B cell (primary cell): Measurements from ENCODE around the gene RAB8B. TPM values are rescaled to one million over a fixed set of nuclear protein-coding genes. Genes with fewer than 3 reads are reported as not detected.

Experiments used
- ATAC-seq: fragments of 200-7000 bp; cut with Tn5 transposase; one replicate; pipeline ENCODE4 v1.10.0; 2021; ENCODE audit warnings: low read depth, mild to moderate bottlenecking, moderate number of reproducible peaks, moderate library complexity
- CTCF ChIA-PET: fragments of 350-600 bp; sonication (Branson Sonifier 250); formaldehyde crosslinking; loops from one replicate; lab custom pipeline; 2021; ENCODE audit warnings: antibody characterized with exemption, inconsistent platforms; lab: Charles Lee
- POLR2A ChIA-PET: fragments of 350-600 bp; sonication (Branson Sonifier 250); formaldehyde crosslinking; loops from one replicate; lab custom pipeline; 2021; ENCODE audit warnings: antibody characterized with exemption; lab: Charles Lee
- DNase-seq: peaks from one replicate; pipeline ENCODE4 v3.0.0; 2013
- H2AFZ ChIP-seq: 2 replicates; pipeline ENCODE4 v1.6.1; 2012; ENCODE audit warnings: mild to moderate bottlenecking, low read depth, low read length; ENCODE audit not compliant: insufficient read depth, poor library complexity, severe bottlenecking
- H3K27ac ChIP-seq, 2 donors: 1 replicate in 1 of 2; 2 replicates in 1 of 2; pipeline ENCODE4 v1.5.1; 2012 to 2013; ENCODE audit warnings: low read length in 2 of 2, mild to moderate bottlenecking in 2 of 2, moderate library complexity in 1 of 2
- H3K27me3 ChIP-seq, 4 experiments: fragments of 200-600 bp in 1 of 4; sonication (generic) in 1 of 4; replicated peaks in 1 of 4; 1 replicate in 2 of 4; 2 replicates in 2 of 4; pipeline versions ENCODE4 v1.6.1 to v1.7.0; 2013 to 2016; ENCODE audit warnings: low read length in 3 of 4, mild to moderate bottlenecking in 2 of 4, mixed read lengths in 1 of 4, moderate library complexity in 1 of 4; ENCODE audit not compliant: insufficient read depth in 4 of 4, control insufficient read depth in 3 of 4; ENCODE audit errors: control extremely low read depth in 1 of 4
- H3K36me3 ChIP-seq, 2 experiments: replicated peaks in 1 of 2; 1 replicate in 1 of 2; 2 replicates in 1 of 2; pipeline versions ENCODE4 v1.6.1 to v1.7.1; 2013; ENCODE audit warnings: low read length in 1 of 2; ENCODE audit not compliant: insufficient read depth in 2 of 2, control insufficient read depth in 1 of 2; ENCODE audit errors: control extremely low read depth in 1 of 2, extremely low read depth in 1 of 2
- H3K4me1 ChIP-seq, 2 donors: fragments of 200-600 bp in 1 of 2; sonication (generic) in 1 of 2; 1 replicate in 1 of 2; 2 replicates in 1 of 2; pipeline versions ENCODE4 v1.5.1 to v1.6.1; 2013 to 2017; ENCODE audit warnings: low read length in 2 of 2; ENCODE audit not compliant: control insufficient read depth in 2 of 2, insufficient read depth in 2 of 2
- H3K4me2 ChIP-seq: replicated peaks from 2 replicates; pipeline ENCODE3; 2012; ENCODE audit warnings: mild to moderate bottlenecking, low read depth, low read length; ENCODE audit not compliant: poor library complexity, severe bottlenecking
- H3K4me3 ChIP-seq, 5 experiments: fragments of 200-600 bp in 1 of 5; sonication (generic) in 1 of 5; 1 replicate in 3 of 5; 2 replicates in 2 of 5; pipeline versions ENCODE4 v1.5.1 to v1.7.0; 2011 to 2016; ENCODE audit warnings: low read length in 4 of 5, mild to moderate bottlenecking in 4 of 5, low read depth in 2 of 5, control low read depth in 1 of 5, moderate library complexity in 1 of 5; ENCODE audit not compliant: insufficient read depth in 1 of 5; ENCODE audit errors: control extremely low read depth in 1 of 5, extremely low read depth in 1 of 5
- H3K79me2 ChIP-seq: fragments of 200-600 bp; sonication (generic); one replicate; pipeline ENCODE4 v1.6.0; 2016; ENCODE audit warnings: low read length; ENCODE audit not compliant: control insufficient read depth, insufficient read depth
- H3K9ac ChIP-seq: fragments of 200-600 bp; sonication (generic); 2 replicates; pipeline ENCODE4 v1.6.1; 2017; ENCODE audit warnings: mild to moderate bottlenecking, low read length, moderate library complexity
- H3K9me3 ChIP-seq, 3 donors: one replicate each; pipeline versions ENCODE4 v1.6.1 to v1.7.1; 2013; ENCODE audit warnings: low read length in 2 of 3; ENCODE audit not compliant: control insufficient read depth in 2 of 3, insufficient read depth in 1 of 3; ENCODE audit errors: control extremely low read depth in 1 of 3
- H4K20me1 ChIP-seq: 2 replicates; pipeline ENCODE4 v1.6.0; 2012; ENCODE audit warnings: mild to moderate bottlenecking, low read length; ENCODE audit not compliant: insufficient read depth, control insufficient read depth, poor library complexity, severe bottlenecking
- H3K27ac Mint-ChIP-seq: one replicate; pipeline ENCODE4 v1.8.0; 2021; ENCODE audit warnings: mixed read lengths
- H3K27me3 Mint-ChIP-seq: one replicate; pipeline ENCODE4 v1.8.0; 2021; ENCODE audit warnings: mixed read lengths
- H3K4me1 Mint-ChIP-seq: one replicate; pipeline ENCODE4 v1.8.0; 2021; ENCODE audit warnings: mixed read lengths
- H3K4me3 Mint-ChIP-seq: one replicate; pipeline ENCODE4 v1.8.0; 2021; ENCODE audit warnings: mixed read lengths
- H3K9me3 Mint-ChIP-seq: one replicate; pipeline ENCODE4 v1.8.0; 2022; ENCODE audit warnings: mixed read lengths; ENCODE audit not compliant: insufficient read depth
- CTCF ChIP-seq: fragments of 200-600 bp; IDR thresholded peaks from one replicate; pipeline ENCODE4 v1.8.0; 2022; ENCODE audit warnings: antibody characterized with exemption, mild to moderate bottlenecking
- EZH2 ChIP-seq: IDR thresholded peaks from 2 replicates; pipeline ENCODE4 v1.6.1; 2012; ENCODE audit warnings: borderline replicate concordance, low read depth, mild to moderate bottlenecking, moderate library complexity, low read length; ENCODE audit not compliant: insufficient read depth, poor library complexity, severe bottlenecking
- WGBS: methylation state at CpG from one replicate; pipeline ENCODE4 v1.1.5; 2013; ENCODE audit warnings: missing lambda C conversion rate; ENCODE audit not compliant: insufficient coverage; 5-methylcytosine and 5-hydroxymethylcytosine counted together
- intact Hi-C: fragments of 100-400 bp; cut with micrococcal nuclease; formaldehyde crosslinking; loops from one replicate; pipeline ENCODE4 v1.10.0; 2022
- polyA plus RNA-seq: library from polyadenylated mRNA; depleted of rRNA; stranded (reverse); fragments of >200 nt; gene quantifications from 2 replicates; pipeline ENCODE4 v1.2.3, GENCODE V29; 2012
- total RNA-seq, 2 donors: library from RNA; stranded (reverse); fragments of 120-200 nt in 1 of 2; gene quantifications; 1 replicate in 1 of 2; 2 replicates in 1 of 2; pipeline versions ENCODE4 v1.2.3 to v1.2.4, GENCODE V29; 2013 to 2022

Gene RAB8B
- total and polyA plus RNA-seq, 2 donors (not counting 1 experiment from before 2014, with no cell fraction given) = 9.6 to 61.3 TPM

GRCh38 chr15:63180746-63181145 is 8.7 kb upstream of the RAB8B start:
- Mint-ChIP-seq H3K9me3 (no peaks in the 10 kb centered on the region), H3K4me1 (no peaks in the 10 kb centered on the region), H3K27me3 (no peaks in the 10 kb centered on the region), H3K27ac (no peak overlapping the region), H3K4me3 (no peak overlapping the region)
- ATAC-seq (no peak), DNase-seq (no peak)
- Histone ChIP-seq H4K20me1 (no peaks in the 10 kb centered on the region), H2AFZ (no peak overlapping the region), H3K4me2 (no peak overlapping the region), H3K79me2 (no peaks in the 10 kb centered on the region), H3K4me3 (no peak overlapping the region), H3K27ac (no peak overlapping the region), H3K36me3 (no peaks in the 10 kb centered on the region), H3K27me3 (no peaks in the 10 kb centered on the region), H3K4me1 (no peaks in the 10 kb centered on the region), H3K9ac (no peak overlapping the region), H3K9me3 (no peaks in the 10 kb centered on the region)
- POLR2A ChIA-PET = no interaction called here
- WGBS = no CpG with 5 or more reads among the region's 2 CpGs
- TF ChIP-seq EZH2 (no peak), CTCF (no peak)
- intact Hi-C loops = no loop called here
- CTCF ChIA-PET = no interaction called here

GRCh38 chr15:63181648-63182047 is 7.8 kb upstream of the RAB8B start:
- no peaks in the 10 kb centered on the region for H3K27me3 Mint-ChIP-seq
- no peak overlapping the region for H2AFZ ChIP-seq
- POLR2A ChIA-PET = no interaction called here
- no peaks in the 10 kb centered on the region for H3K9me3 ChIP-seq
- no peaks in the 10 kb centered on the region for H3K4me1 Mint-ChIP-seq
- no peak for ATAC-seq
- H3K27ac ChIP-seq = no peak overlapping the region
- CTCF ChIA-PET = no interaction called here
- H3K4me2 ChIP-seq = no peak overlapping the region
- H3K79me2 ChIP-seq = no peaks in the 10 kb centered on the region
- H3K9me3 Mint-ChIP-seq = no peaks in the 10 kb centered on the region
- H3K27ac Mint-ChIP-seq = no peak overlapping the region
- no peak overlapping the region for H3K4me3 Mint-ChIP-seq
- H3K4me1 ChIP-seq = no peaks in the 10 kb centered on the region
- TF ChIP-seq EZH2 (no peak), CTCF (no peak)
- H3K4me3 ChIP-seq = no peak overlapping the region
- intact Hi-C loops = no loop called here
- no CpG with 5 or more reads among the region's 2 CpGs for WGBS
- no peaks in the 10 kb centered on the region for H3K27me3 ChIP-seq
- no peak for DNase-seq
- no peaks in the 10 kb centered on the region for H3K36me3 ChIP-seq
- no peaks in the 10 kb centered on the region for H4K20me1 ChIP-seq
- no peak overlapping the region for H3K9ac ChIP-seq
